HG03196 (cell line): Measurements from ENCODE around the gene PARP16.
"Not testable (repeated sequence)": the region's sequence is repeated elsewhere in the genome, so short reads cannot be mapped to it uniquely, and the experiment has no call there.

ENCODE experiments used
- ATAC-seq: cut with Tn5 transposase; IDR thresholded peaks from one replicate; pipeline ENCODE4 v1.9.1; 2021; ENCODE audit not compliant: unreplicated experiment

PARP16 gene

GRCh38 chr15:65278480-65278879, 8.2 kb downstream of the PARP16 start:
- no peak for ATAC-seq

DNA sequence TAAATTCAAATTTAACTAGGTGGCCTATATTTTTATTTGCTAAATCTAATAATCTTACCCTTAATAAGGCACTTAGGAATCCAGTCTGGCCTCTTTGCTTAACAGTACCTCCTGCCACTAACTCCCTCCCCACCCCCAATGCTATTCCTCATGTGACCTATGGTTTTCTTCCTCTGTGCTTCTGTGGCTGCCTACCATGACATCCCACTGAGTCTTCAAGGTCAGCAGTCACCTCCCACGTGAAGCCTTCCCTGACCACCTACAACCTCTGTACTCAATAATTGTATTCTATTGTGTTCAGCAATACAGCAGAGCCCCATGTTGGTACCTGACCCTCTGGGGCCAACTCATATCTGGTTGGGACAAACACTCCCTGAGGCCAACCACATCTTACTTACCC, 9.7 kb downstream of the PARP16 start:
- ATAC-seq, result no peak

DNA sequence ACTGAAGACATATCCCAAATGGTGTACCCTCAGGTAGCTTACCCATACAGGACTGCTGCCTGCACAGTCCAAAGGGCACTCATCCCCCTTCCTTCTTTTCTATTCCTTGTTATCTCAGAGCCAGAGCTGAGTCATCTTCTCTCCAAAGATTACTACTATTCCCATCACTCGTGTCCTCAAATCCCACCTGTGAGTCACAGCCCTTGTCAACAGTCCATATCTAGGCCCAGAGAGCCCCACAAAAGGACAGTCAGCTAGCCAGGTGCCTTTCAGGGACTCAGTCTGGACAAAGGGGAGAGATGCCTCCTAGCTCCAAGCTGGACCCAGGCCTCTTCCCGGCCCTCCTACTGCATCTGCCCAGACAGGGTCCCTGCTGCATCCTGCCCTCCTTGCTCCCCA, 11.0 kb downstream of the PARP16 start:
- ATAC-seq, result no peak

- ATAC-seq, result no peak
Observed at GRCh38 chr15:65275104-65275727, 11.5 kb downstream of the PARP16 start.

GRCh38 chr15:65270811-65271545, 15.7 kb downstream of the PARP16 start:
- not testable (repeated sequence) for ATAC-seq

DNA sequence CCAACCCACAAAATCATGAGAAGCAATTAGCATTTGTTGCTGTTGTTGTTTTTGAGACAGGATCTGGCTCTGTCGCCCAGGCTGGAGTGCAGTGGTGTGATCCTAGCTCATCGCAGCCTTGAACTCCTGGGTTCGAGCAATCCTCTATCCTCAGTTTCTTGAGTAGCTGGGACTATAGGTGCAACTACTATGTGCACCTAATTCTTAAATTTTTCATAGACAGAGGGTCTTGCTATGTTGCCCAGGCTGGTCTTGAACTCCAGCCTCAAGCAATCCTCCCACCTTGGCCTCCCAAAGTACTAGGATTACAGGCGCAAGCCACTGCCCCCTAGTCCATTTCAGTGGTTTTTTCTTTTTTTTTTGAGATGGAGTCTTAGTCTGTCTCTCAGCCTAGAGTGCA, 18.3 kb downstream of the PARP16 start:
- no peak for ATAC-seq

DNA sequence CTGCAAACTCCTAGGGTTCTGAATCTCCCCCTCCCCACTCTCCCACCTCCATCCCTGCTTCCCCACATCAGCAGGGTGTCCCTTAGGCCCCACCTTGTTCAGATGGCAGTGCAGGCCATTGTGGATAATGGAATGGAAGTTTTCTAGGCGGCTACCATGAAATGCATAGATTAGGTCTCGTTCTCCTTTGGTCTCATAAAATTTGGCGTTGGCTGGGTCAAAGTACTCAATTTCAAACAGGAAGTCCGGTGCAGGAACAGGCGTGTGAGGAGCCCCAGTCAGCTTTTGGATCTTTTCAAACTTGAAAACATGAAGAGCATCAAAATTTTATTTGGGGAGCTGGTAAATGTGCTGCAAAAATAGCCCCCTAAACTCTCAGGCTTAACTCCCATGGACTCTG, 20.2 kb downstream of the PARP16 start:
- no peak for ATAC-seq

- ATAC-seq, result no peak
Observed at GRCh38 chr15:65264863-65265430, 21.7 kb downstream of the PARP16 start.

DNA sequence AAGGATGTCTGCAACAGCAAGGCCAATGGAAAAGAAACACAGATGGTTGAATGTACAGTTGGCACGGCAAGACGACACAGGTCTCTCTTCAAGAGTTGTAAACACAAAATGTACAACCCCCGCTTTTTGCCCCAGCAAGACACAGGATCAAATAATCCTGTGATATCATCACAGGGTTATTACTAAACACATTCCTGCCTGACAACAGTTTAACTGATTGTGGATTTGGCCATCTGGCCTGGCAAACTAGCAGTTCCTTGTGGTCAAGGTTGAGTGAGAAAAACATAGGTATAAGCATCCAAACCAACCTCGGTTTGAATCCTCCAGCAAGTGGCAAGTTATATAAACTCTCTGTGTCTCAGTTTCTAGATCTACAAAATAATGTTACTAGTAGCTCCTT, 23.4 kb downstream of the PARP16 start:
- no peak for ATAC-seq

- no peak for ATAC-seq
Observed at GRCh38 chr15:65260968-65261367, 25.7 kb downstream of the PARP16 start.

DNA sequence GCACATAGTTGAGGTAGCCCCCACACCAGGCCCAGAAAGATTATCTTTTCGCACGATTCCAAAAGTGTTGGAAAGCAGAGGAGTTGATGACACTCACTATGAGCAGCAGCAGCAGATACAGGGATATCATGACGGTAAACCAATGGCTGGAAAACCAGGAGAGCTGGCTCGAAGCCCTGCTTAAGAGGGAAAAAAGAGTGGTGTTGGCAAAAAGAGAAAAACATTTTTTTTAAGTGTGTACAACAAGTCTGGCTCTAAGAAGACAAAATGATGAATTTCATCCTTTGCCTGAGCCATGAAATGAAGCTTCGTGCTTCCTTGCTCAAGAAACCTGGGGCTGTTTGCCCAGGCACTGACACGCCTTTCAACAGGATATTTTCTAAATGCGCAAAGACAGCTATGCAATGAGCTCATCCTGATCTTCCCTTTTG, 27.3 kb downstream of the PARP16 start:
- no peak for ATAC-seq

DNA sequence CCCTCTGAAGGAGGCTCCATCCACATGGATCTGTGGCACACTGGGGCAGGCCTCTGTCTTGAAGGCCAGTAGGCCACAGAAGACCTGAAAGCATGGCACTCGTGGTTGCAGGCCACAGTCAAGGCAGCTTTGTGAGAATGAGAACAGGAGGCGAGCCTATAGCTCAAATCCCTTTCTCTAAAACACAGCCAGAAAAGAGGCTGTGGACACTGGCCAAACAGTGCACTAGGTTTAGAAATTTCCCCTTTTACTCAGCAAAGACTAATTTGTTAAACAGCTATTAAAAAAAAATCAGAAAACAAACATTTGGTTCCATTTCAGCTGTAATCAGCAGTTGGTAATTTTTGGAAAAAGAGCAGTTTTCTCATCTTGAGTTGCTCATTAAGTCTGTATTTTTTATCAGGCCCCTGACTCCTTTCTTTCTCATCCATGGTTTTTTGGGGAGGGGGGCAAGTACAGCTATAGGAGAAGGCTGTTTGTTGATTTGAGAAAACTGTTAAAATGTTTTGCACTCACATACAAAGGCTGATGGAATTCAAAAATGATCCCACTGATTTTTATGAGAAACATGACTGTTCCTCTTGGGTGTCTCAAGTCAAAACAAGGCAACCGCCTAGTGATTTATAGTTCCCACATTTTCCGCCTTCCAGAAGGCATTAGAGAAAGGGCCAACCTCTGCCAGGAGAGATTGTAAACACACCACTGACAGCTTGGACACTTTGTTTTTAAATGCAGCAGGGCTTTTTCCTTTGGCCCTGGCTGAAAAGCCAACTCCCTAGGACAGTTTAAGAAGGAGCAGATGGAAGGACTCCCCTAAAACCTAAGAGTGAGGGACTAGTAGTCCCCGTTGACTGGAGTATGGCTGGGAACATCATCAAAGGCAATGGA, 28.1 kb downstream of the PARP16 start:
- ATAC-seq, result no peak

DNA sequence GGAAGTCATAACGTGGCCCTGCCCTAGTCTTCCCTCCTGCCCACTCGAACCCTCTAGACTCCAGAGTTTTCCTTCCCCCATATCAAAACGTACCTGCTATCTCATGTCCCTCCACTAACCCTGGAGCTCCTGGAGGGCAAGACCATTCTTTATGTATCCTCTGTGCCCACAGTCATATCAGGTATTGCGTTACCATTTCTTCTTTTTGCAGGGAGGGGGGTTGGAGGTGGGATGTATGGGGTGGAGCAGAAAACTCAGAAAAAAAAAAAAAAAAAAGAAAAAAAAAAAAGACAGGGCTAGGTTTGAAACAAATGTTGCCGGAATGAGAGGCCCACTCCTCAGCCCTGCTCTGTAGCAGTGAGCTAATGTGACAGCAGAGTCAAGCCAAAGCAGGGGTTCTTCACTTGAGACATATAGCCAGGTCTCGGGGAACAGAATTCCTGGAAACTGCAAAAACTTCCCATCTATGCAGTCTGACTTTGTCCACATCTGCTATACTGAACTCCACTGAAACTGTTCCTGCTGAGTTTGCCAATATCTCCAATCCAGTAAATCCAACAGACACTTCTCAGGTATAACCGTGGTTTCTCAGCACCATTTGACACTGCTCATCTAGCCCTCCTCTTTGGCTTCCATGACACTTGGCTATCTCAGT, 31.1 kb downstream of the PARP16 start:
- no peak for ATAC-seq

DNA sequence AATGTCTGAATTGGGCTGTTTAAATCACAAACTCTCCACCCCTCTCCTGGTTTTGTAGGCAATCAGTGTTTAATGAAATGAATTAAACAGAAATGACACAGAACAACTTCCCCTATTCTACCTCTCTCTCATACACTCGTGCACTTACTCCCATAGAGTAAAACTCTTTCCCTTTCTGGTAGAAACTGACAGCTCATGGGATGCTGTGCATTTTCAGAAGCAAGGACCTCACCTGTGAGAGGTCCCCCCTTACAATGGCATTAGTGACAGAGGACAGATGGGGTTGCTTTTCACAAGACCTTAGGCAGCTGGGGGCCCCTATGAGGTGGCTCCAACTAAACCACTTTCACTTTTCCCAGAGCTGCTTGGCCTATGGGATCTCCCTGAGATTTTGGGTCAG, 31.9 kb downstream of the PARP16 start:
- no peak for ATAC-seq

DNA sequence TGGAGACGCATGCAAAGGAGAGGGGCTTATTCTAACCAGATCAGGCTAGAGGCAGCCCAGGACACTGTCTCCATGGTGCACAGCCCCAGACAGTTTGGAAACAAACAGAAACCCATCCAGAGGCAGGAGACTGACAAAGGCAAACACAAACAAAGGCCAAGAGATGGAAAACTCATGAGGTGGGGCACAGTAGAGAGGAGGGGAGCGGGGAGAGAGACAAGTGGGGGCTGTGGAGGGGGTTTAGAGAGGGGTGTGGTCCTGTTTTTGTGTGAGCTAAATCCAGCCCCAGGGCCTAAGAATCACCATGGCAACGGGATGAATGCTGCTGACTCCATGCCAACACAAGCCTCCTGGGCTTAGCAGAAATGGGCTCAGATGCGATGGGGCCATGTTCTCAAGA, 32.3 kb downstream of the PARP16 start:
- no peak for ATAC-seq

GRCh38 chr15:65249641-65250040, 37.0 kb downstream of the PARP16 start:
- ATAC-seq, result no peak

DNA sequence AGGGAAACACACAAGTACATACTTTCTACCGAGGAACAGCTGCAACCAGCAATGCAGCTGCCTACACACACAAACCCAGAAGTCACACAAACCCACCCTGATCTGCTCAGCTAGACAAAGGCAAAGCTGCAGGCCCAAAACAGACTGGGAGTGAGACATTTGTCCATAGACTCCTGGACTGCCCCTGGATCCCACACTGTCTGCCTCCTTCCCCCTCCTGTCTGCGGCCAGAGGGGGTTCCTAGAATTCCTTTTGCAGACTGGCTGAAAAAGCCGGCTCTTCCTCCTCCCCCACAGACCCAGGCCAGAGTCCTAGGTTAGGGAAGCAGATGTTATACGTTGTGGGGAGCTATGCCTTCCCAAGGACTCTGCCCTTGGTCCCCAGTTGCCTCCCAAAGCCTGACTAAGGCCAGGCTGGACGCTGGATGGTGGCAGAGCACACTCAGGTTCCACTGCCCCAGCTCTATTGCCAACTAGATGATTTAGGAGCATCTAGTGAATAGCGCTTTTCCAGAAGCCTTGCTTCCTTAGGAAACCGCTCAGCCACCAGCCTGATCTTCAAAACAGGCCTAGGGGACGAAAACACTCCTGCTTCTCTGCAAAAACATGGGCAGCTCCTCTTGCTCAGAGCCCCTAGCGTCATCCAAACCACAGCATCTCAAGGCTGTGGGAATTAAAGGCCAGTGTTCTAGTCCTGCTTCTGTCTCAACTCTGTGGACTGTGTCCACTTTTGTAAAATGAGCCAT, 38.0 kb downstream of the PARP16 start:
- no peak for ATAC-seq

- ATAC-seq, result no peak
Observed at GRCh38 chr15:65246939-65247338, 39.7 kb downstream of the PARP16 start.

GRCh38 chr15:65246026-65246714, 40.5 kb downstream of the PARP16 start:
- no peak for ATAC-seq
